ENCODE measurements around the gene FBXO11.

DNA sequence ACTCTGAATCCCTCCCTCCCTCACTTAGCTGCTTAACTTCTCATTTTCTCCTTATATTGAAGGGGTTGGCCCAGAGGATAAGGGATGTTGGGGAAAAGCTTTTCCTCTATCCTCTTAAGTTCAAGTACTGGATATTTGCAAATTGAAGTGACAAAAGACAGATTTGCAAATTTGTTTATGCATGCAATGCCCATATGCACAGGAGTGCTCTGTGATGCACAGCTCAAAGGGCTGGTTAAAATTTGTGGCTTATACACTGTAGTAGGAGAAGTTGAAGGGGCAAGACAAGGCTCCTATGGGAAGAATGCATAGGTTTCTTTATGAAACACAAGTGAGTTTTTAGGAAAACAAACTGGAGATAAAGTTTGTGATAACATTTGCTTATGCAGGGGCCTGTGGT, 131.7 kb downstream of the FBXO11 start:
- no peak for TF ChIP-seq GATA2 (IDR thresholded peaks at IDR 0.05; ENCODE audit: low read depth, low read length)
- TF ChIP-seq GATA3 (IDR thresholded peaks at IDR 0.05; ENCODE audit: low read depth, low read length): no peak

All from SH-SY5Y (cell line).